ENCODE data around the gene CSNK1E. TPM values are rescaled to one million over a fixed set of nuclear protein-coding genes. Genes with fewer than 3 reads are reported as not detected.
A peak's percentile ranks its signal among the peaks of the same experiment; 100 is the strongest.

Gene CSNK1E
- total RNA-seq, 4 donors from 2014 or later: 29.8 to 66.3 (median 40.3) TPM

DNA sequence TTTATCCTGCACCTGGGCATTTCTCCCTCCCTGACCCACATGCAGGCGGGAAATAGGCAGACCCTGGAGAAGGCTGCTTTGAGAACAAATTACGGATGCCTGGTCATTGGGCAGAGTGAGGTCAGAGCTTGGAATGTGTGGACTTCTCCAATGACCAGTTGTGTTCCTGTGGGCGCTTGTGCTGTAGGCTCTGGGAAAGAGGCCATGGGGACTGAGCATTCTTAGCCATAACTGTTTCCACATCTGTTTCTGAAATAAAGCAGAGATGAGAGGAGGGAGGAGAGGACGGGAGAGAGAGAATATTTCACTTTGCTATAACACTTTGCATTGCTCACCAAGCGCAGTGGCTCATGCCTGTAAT, 33.2 kb downstream of the CSNK1E start:
- peak; percentile 72 to 84 for ATAC-seq
- Histone ChIP-seq H3K27me3 (no peaks in the 10 kb centered on the region), H3K4me1 (peaks cover 6 to 9% of the 10 kb centered on the region in 2 donors), H3K27ac (peak overlapping the region; percentile 61 to 74 (median 66)), H3K36me3 (peaks cover 0 to 5% of the 10 kb centered on the region in 2 donors), H3K4me3 (no peak overlapping the region), H3K9me3 (no peaks in the 10 kb centered on the region)
- TF ChIP-seq POLR2A (IDR thresholded peaks at IDR 0.05): no peak
- TF ChIP-seq, protein P1, sequence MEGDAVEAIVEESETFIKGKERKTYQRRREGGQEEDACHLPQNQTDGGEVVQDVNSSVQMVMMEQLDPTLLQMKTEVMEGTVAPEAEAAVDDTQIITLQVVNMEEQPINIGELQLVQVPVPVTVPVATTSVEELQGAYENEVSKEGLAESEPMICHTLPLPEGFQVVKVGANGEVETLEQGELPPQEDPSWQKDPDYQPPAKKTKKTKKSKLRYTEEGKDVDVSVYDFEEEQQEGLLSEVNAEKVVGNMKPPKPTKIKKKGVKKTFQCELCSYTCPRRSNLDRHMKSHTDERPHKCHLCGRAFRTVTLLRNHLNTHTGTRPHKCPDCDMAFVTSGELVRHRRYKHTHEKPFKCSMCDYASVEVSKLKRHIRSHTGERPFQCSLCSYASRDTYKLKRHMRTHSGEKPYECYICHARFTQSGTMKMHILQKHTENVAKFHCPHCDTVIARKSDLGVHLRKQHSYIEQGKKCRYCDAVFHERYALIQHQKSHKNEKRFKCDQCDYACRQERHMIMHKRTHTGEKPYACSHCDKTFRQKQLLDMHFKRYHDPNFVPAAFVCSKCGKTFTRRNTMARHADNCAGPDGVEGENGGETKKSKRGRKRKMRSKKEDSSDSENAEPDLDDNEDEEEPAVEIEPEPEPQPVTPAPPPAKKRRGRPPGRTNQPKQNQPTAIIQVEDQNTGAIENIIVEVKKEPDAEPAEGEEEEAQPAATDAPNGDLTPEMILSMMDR (IDR thresholded peaks at IDR 0.05 in 4 of 5, conservative IDR thresholded peaks at IDR 0.05 in 1 of 5): no peak
- intact Hi-C loops (cut with DNase I; ENCODE audit: low total_unique reads) (no loop called here), in situ Hi-C loops (cut with MboI; ENCODE audit: low sequenced_read_pairs in 4 of 4) (no loop called here)
- peak in 1 of 2 donors; percentile 55 for DNase-seq

DNA sequence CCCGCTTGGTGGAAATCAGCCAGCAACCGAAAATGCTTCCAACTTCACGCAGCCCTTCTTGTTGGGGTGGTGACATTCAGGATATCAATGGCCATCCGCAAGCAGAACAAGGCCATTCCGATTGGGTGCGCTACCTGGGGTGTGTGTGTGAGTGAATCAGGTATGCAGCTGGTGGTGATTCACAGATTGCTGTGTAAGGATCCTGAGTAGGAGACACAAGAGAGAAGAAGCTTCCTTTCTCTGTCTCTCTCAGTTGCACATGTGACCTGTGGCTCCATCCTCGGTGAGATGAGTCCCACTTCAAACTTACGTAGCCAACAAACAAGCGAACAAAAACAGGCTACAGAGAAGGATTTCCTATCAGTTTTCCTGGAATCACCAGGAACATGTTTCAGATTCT, 34.8 kb downstream of the CSNK1E start:
- Histone ChIP-seq H3K27me3 (no peaks in the 10 kb centered on the region), H3K4me3 (no peak overlapping the region), H3K9me3 (no peaks in the 10 kb centered on the region), H3K4me1 (peaks cover 6 to 9% of the 10 kb centered on the region in 2 donors), H3K27ac (peak overlapping the region in 1 of 4 donors; percentile 22), H3K36me3 (no peaks in the 10 kb centered on the region)
- in situ Hi-C loops (cut with MboI; ENCODE audit: low sequenced_read_pairs in 4 of 4): no loop called here
- intact Hi-C loops (cut with DNase I; ENCODE audit: low total_unique reads): no loop called here
- DNase-seq (no peak), ATAC-seq (no peak)
- TF ChIP-seq, protein P1 (IDR thresholded peaks at IDR 0.05 in 4 of 5, conservative IDR thresholded peaks at IDR 0.05 in 1 of 5): no peak
- TF ChIP-seq POLR2A (IDR thresholded peaks at IDR 0.05): no peak

DNA sequence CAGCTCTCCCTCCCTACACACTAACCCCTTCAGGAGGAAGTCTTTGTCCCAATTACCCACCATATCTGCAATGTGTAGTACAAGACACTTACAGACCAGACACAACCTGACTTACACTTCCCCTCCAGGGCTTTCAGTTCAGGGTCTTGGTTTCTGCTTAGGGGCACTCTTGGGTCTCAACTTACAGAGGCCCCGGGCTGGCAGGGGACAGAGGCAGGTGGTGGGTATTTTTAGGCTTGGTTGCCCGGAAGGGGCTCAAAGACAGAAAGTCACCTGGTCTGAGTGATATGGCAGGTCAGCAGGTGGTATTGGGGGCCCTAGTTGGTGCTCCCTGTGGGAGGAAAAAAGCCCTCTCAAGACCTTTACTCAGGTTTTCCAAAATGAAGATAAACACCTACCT, 41.1 kb downstream of the CSNK1E start:
- Histone ChIP-seq H3K4me3 (no peak overlapping the region), H3K27me3 (no peaks in the 10 kb centered on the region), H3K4me1 (peaks cover 26 to 31% of the 10 kb centered on the region in 2 donors), H3K36me3 (no peaks in the 10 kb centered on the region), H3K9me3 (no peaks in the 10 kb centered on the region), H3K27ac (peak overlapping the region; percentile 27 to 63 (median 46))
- in situ Hi-C loops (cut with MboI; ENCODE audit: low sequenced_read_pairs in 4 of 4): no loop called here
- no peak for DNase-seq
- no peak for TF ChIP-seq POLR2A (IDR thresholded peaks at IDR 0.05)
- TF ChIP-seq, protein P1 (IDR thresholded peaks at IDR 0.05 in 4 of 5, conservative IDR thresholded peaks at IDR 0.05 in 1 of 5): no peak
- intact Hi-C loops (cut with DNase I; ENCODE audit: low total_unique reads): no loop called here
- no peak for ATAC-seq

DNA sequence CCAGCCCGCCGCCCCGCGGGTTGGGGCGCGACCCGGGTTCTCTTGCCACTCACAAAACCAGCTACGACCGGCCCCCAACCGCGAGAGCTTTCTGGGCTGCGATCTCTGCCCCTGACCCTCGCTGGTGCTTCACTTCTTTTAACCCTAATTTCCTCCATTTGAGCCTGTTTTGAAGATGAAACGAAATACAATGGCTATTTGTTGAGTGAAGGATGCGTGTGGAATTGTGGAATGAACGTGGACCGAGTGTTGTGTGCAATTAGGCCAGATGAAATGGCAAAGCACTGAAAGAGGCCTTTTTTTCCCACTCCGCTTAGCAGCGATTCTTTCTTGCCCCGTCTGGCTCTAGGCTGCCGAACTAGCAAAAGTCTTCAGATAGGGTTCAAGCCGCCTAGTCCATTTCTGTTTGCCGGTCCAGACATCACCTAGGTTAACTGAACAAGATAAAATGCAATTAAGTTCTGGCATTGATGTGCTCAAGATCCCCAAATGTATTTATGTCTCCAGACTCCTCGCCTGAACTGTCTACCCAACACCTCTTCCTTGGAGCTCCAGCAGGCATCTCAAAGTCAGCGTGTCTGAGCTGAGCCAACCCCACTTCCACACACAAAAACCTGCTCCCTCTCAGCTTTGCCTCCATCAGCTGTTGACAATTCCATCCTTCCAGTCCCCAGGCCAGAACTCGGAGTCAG, 44.0 kb downstream of the CSNK1E start:
- ATAC-seq (peak in 1 of 2 donors; percentile 43), DNase-seq (no peak)
- H3K27ac ChIP-seq: peak overlapping the region; percentile 91 to 96 (median 96)
- H3K36me3 ChIP-seq: no peaks in the 10 kb centered on the region
- H3K27me3 ChIP-seq: no peaks in the 10 kb centered on the region
- intact Hi-C loops (cut with DNase I; ENCODE audit: low total_unique reads) (loop anchor here (2.0 to 5.0 kb wide), 2 partner anchors 44 to 71 kb away; partner anchors contain the start of genes CSNK1E and MAFF), in situ Hi-C loops (cut with MboI; ENCODE audit: low sequenced_read_pairs in 4 of 4) (loop anchor here in 1 of 4 donors (25.0 kb wide), 1 partner anchor 89 kb away; no protein-coding TSS in a partner anchor)
- H3K4me1 ChIP-seq: peaks cover 52 to 57% of the 10 kb centered on the region in 2 donors
- no peaks in the 10 kb centered on the region for H3K9me3 ChIP-seq
- no peak for TF ChIP-seq POLR2A (IDR thresholded peaks at IDR 0.05)
- TF ChIP-seq, protein P1 (IDR thresholded peaks at IDR 0.05 in 4 of 5, conservative IDR thresholded peaks at IDR 0.05 in 1 of 5): no peak
- peak overlapping the region; percentile 75 to 99 (median 86) for H3K4me3 ChIP-seq

All from gastrocnemius medialis (tissue), 4 donors.